HEK293 (cell line): ENCODE measurements around the gene AJM1.

Source experiments
- HOXA7 ChIP-seq: sonication (generic); formaldehyde crosslinking; IDR thresholded peaks from 2 replicates; pipeline ENCODE4 v1.8.1; 2022; ENCODE audit warnings: missing genetic modification reagents, borderline replicate concordance
- IKZF3 ChIP-seq: fragments of 450-650 bp; IDR thresholded peaks from 2 replicates; pipeline ENCODE4 v1.5.0; 2018; ENCODE audit warnings: missing biosample characterization, mild to moderate bottlenecking, missing genetic modification characterization, moderate library complexity
- KLF7 ChIP-seq: fragments of 450-650 bp; formaldehyde crosslinking; IDR thresholded peaks from 2 replicates; pipeline ENCODE4 v1.5.1; 2016; ENCODE audit warnings: missing biosample characterization, missing genetic modification characterization, borderline replicate concordance
- PRDM10 ChIP-seq: fragments of 450-650 bp; formaldehyde crosslinking; IDR thresholded peaks from 2 replicates; pipeline ENCODE4 v1.5.1; 2016; ENCODE audit warnings: missing biosample characterization, missing genetic modification characterization
- SCRT2 ChIP-seq: fragments of 450-650 bp; formaldehyde crosslinking; IDR thresholded peaks from 2 replicates; pipeline ENCODE4 v1.5.1; 2016; ENCODE audit warnings: missing biosample characterization, missing genetic modification characterization
- ZBTB10 ChIP-seq: fragments of 450-650 bp; formaldehyde crosslinking; IDR thresholded peaks from 2 replicates; pipeline ENCODE4 v1.5.1; 2016; ENCODE audit warnings: missing biosample characterization, missing genetic modification characterization
- ZBTB48 ChIP-seq: fragments of 450-650 bp; formaldehyde crosslinking; IDR thresholded peaks from 2 replicates; pipeline ENCODE4 v1.5.1; 2016; ENCODE audit warnings: missing biosample characterization, missing genetic modification characterization
- ZFP37 ChIP-seq: fragments of 450-650 bp; formaldehyde crosslinking; IDR thresholded peaks from 2 replicates; pipeline ENCODE4 v1.5.1; 2016; ENCODE audit warnings: missing biosample characterization, missing genetic modification characterization
- ZFP69B ChIP-seq: fragments of 450-650 bp; formaldehyde crosslinking; IDR thresholded peaks from 2 replicates; pipeline ENCODE4 v1.5.1; 2016; ENCODE audit warnings: missing biosample characterization, missing genetic modification characterization
- ZNF10 ChIP-seq: fragments of 450-650 bp; formaldehyde crosslinking; IDR thresholded peaks from 2 replicates; pipeline ENCODE4 v1.5.1; 2017; ENCODE audit warnings: missing biosample characterization, missing genetic modification characterization
- ZNF121 ChIP-seq: fragments of 450-650 bp; formaldehyde crosslinking; IDR thresholded peaks from 2 replicates; pipeline ENCODE4 v1.5.1; 2016; ENCODE audit warnings: missing biosample characterization, missing genetic modification characterization
- ZNF146 ChIP-seq: fragments of 450-650 bp; formaldehyde crosslinking; IDR thresholded peaks from 2 replicates; pipeline ENCODE4 v1.5.1; 2016; ENCODE audit warnings: missing biosample characterization, missing genetic modification characterization
- ZNF23 ChIP-seq: fragments of 450-650 bp; formaldehyde crosslinking; IDR thresholded peaks from 2 replicates; pipeline ENCODE4 v1.5.1; 2016; ENCODE audit warnings: missing biosample characterization, missing genetic modification characterization, borderline replicate concordance
- ZNF248 ChIP-seq: fragments of 450-650 bp; formaldehyde crosslinking; IDR thresholded peaks from 2 replicates; pipeline ENCODE4 v1.5.1; 2017; ENCODE audit warnings: missing biosample characterization, missing genetic modification characterization
- ZNF266 ChIP-seq: fragments of 450-650 bp; formaldehyde crosslinking; IDR thresholded peaks from 2 replicates; pipeline ENCODE4 v1.5.1; 2016; ENCODE audit warnings: missing biosample characterization, missing genetic modification characterization, low read depth
- ZNF311 ChIP-seq: fragments of 450-650 bp; formaldehyde crosslinking; IDR thresholded peaks from 2 replicates; pipeline ENCODE4 v1.5.1; 2017; ENCODE audit warnings: missing biosample characterization, missing genetic modification characterization, borderline replicate concordance
- ZNF585B ChIP-seq: fragments of 450-650 bp; formaldehyde crosslinking; IDR thresholded peaks from 2 replicates; pipeline ENCODE4 v1.5.1; 2016; ENCODE audit warnings: missing biosample characterization, missing genetic modification characterization
- ZNF76 ChIP-seq: fragments of 450-650 bp; formaldehyde crosslinking; IDR thresholded peaks from 2 replicates; pipeline ENCODE4; 2016; ENCODE audit warnings: low read depth, missing biosample characterization, missing genetic modification characterization, borderline replicate concordance
- ZNF785 ChIP-seq: fragments of 450-650 bp; formaldehyde crosslinking; IDR thresholded peaks from 2 replicates; pipeline ENCODE4 v1.5.1; 2016; ENCODE audit warnings: missing biosample characterization, missing genetic modification characterization
- ZNF792 ChIP-seq: fragments of 450-650 bp; formaldehyde crosslinking; IDR thresholded peaks from 2 replicates; pipeline ENCODE4 v1.5.1; 2016; ENCODE audit warnings: missing biosample characterization, missing genetic modification characterization
- TF ChIP-seq, protein P1 (sequence below): fragments of 450-650 bp; formaldehyde crosslinking; IDR thresholded peaks from 2 replicates; pipeline ENCODE4 v1.5.1; 2016; ENCODE audit warnings: missing biosample characterization, missing genetic modification characterization
- TF ChIP-seq, protein P2 (sequence below): fragments of 450-650 bp; formaldehyde crosslinking; IDR thresholded peaks from 2 replicates; pipeline ENCODE4 v1.5.1; 2017; ENCODE audit warnings: missing biosample characterization, missing genetic modification characterization
- TF ChIP-seq, protein P3 (sequence below): fragments of 450-650 bp; formaldehyde crosslinking; IDR thresholded peaks from 2 replicates; pipeline ENCODE4 v1.5.1; 2016; ENCODE audit warnings: missing biosample characterization, missing genetic modification characterization
- TF ChIP-seq, protein P4 (sequence below): fragments of 450-650 bp; formaldehyde crosslinking; IDR thresholded peaks from 2 replicates; pipeline ENCODE4 v1.5.1; 2016; ENCODE audit warnings: missing biosample characterization, missing genetic modification characterization

The AJM1 gene

GRCh38 chr9:136886610-136887597 is 44.6 kb downstream of the AJM1 start (continued):
- TF ChIP-seq, protein P1, sequence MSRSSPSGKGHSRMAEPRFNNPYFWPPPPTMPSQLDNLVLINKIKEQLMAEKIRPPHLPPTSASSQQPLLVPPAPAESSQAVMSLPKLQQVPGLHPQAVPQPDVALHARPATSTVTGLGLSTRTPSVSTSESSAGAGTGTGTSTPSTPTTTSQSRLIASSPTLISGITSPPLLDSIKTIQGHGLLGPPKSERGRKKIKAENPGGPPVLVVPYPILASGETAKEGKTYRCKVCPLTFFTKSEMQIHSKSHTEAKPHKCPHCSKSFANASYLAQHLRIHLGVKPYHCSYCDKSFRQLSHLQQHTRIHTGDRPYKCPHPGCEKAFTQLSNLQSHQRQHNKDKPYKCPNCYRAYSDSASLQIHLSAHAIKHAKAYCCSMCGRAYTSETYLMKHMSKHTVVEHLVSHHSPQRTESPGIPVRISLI (tag by site-specific recombination): no peak
- TF ChIP-seq ZFP69B (tag by site-specific recombination): 0 out of 2 replicates have a peak, but pooled peaks have one; percentile 18
- no peak for TF ChIP-seq ZBTB10 (tag by site-specific recombination)
- no peak for TF ChIP-seq ZNF23 (tag by site-specific recombination)
- TF ChIP-seq ZNF76 (tag by site-specific recombination): no peak; the same call in 1 of the 2 replicates
- TF ChIP-seq SCRT2: no peak
- TF ChIP-seq ZFP37 (tag by site-specific recombination): no peak
- no peak for TF ChIP-seq ZNF146 (tag by site-specific recombination)
- TF ChIP-seq, protein P2, sequence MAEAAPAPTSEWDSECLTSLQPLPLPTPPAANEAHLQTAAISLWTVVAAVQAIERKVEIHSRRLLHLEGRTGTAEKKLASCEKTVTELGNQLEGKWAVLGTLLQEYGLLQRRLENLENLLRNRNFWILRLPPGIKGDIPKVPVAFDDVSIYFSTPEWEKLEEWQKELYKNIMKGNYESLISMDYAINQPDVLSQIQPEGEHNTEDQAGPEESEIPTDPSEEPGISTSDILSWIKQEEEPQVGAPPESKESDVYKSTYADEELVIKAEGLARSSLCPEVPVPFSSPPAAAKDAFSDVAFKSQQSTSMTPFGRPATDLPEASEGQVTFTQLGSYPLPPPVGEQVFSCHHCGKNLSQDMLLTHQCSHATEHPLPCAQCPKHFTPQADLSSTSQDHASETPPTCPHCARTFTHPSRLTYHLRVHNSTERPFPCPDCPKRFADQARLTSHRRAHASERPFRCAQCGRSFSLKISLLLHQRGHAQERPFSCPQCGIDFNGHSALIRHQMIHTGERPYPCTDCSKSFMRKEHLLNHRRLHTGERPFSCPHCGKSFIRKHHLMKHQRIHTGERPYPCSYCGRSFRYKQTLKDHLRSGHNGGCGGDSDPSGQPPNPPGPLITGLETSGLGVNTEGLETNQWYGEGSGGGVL (tag by site-specific recombination): no peak
- no peak for TF ChIP-seq IKZF3 (tag by site-specific recombination)
- no peak for TF ChIP-seq ZNF792 (tag by site-specific recombination)
- TF ChIP-seq ZBTB48 (tag by site-specific recombination): no peak
- no peak for TF ChIP-seq ZNF785 (tag by site-specific recombination)
- no peak for TF ChIP-seq ZNF121 (tag by site-specific recombination)
- no peak for TF ChIP-seq ZNF311 (tag by site-specific recombination)
- no peak for TF ChIP-seq KLF7 (tag by site-specific recombination)
- TF ChIP-seq, protein P3, sequence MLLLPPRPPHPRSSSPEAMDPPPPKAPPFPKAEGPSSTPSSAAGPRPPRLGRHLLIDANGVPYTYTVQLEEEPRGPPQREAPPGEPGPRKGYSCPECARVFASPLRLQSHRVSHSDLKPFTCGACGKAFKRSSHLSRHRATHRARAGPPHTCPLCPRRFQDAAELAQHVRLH: no peak
- no peak for TF ChIP-seq ZNF10 (tag by site-specific recombination)
- TF ChIP-seq ZNF585B: no peak
- TF ChIP-seq ZNF248 (tag by site-specific recombination): no peak
- TF ChIP-seq HOXA7 (CRISPR knock-in tag): no peak
- TF ChIP-seq, protein P4, sequence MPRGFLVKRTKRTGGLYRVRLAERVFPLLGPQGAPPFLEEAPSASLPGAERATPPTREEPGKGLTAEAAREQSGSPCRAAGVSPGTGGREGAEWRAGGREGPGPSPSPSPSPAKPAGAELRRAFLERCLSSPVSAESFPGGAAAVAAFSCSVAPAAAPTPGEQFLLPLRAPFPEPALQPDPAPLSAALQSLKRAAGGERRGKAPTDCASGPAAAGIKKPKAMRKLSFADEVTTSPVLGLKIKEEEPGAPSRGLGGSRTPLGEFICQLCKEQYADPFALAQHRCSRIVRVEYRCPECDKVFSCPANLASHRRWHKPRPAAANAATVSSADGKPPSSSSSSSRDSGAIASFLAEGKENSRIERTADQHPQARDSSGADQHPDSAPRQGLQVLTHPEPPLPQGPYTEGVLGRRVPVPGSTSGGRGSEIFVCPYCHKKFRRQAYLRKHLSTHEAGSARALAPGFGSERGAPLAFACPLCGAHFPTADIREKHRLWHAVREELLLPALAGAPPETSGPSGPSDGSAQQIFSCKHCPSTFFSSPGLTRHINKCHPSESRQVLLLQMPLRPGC (tag by site-specific recombination): no peak
- no peak for TF ChIP-seq PRDM10 (tag by site-specific recombination)
- no peak for TF ChIP-seq ZNF266 (tag by site-specific recombination)
